GM12878 (cell line): ENCODE results near the gene GRIK4. TPM values are rescaled to one million over a fixed set of nuclear protein-coding genes. Genes with fewer than 3 reads are reported as not detected.
A peak's percentile ranks its signal among the peaks of the same experiment; 100 is the strongest.

Experiments used
- ATAC-seq: fragments of 200-7000 bp; cut with Tn5 transposase; 3 replicates; pipeline ENCODE4 v1.9.1; 2020; ENCODE audit warnings: mild to moderate bottlenecking, moderate library complexity
- BruUV-seq: library from RNA; stranded (reverse); fragments of 400-500 nt; replicated peaks from 2 replicates; lab custom pipeline; 2021; lab: Mats Ljungman, UMichigan
- CTCF ChIA-PET: fragments of 300-600 bp; sonication (Branson Sonifier 250); formaldehyde crosslinking; extraction: SDS; loops from one replicate; lab custom pipeline; 2021; ENCODE audit warnings: inconsistent platforms; lab: Yijun Ruan, JAX
- POLR2A ChIA-PET: fragments of 350-600 bp; formaldehyde crosslinking; extraction: SDS; loops from one replicate; lab custom pipeline; 2021; ENCODE audit warnings: inconsistent platforms; lab: Charles Lee
- RAD21 ChIA-PET: fragments of 300-600 bp; sonication (Branson Sonifier 250); formaldehyde crosslinking; loops from one replicate; lab custom pipeline; 2023; ENCODE audit warnings: antibody characterized with exemption; ENCODE audit not compliant: unreplicated experiment; lab: Charles Lee
- SMC1A ChIA-PET: fragments of 300-600 bp; sonication (Branson Sonifier 250); formaldehyde crosslinking; loops from one replicate; lab custom pipeline; 2023; ENCODE audit not compliant: unreplicated experiment, uncharacterized antibody; lab: Charles Lee
- DNase-seq: peaks from one replicate; pipeline ENCODE4 v3.0.0-alpha.2; 2011; ENCODE audit warnings: low read depth, low spot score
- FAIRE-seq: peaks from 3 replicates; lab custom pipeline; 2011; peaks lifted over from hg19 to GRCh38; lab: Jason Lieb, UNC
- H2AFZ ChIP-seq: 2 replicates; pipeline ENCODE4 v1.6.0; 2011; ENCODE audit warnings: low read depth, low read length, control low read depth; ENCODE audit not compliant: control insufficient read depth
- H3K27ac ChIP-seq: 2 replicates; pipeline ENCODE4 v1.5.1; 2011; ENCODE audit warnings: control low read depth; ENCODE audit not compliant: control insufficient read depth, insufficient read depth
- H3K27me3 ChIP-seq, 2 experiments: replicated peaks in 1 of 2; 2 replicates each; pipeline versions ENCODE4 v1.6.0 to v1.6.1; 2011; ENCODE audit warnings: low read length in 1 of 2; ENCODE audit not compliant: control insufficient read depth in 2 of 2, insufficient read depth in 2 of 2
- H3K36me3 ChIP-seq, 2 experiments: 2 replicates each; pipeline ENCODE4 v1.5.1; 2011; ENCODE audit warnings: low read length in 1 of 2; ENCODE audit not compliant: control insufficient read depth in 2 of 2, insufficient read depth in 2 of 2
- H3K4me1 ChIP-seq: 2 replicates; pipeline ENCODE4 v1.6.1; 2011; ENCODE audit warnings: mild to moderate bottlenecking, low read length, moderate library complexity, mixed read lengths; ENCODE audit not compliant: control insufficient read depth, insufficient read depth
- H3K4me2 ChIP-seq: 2 replicates; pipeline ENCODE4 v1.6.0; 2011; ENCODE audit warnings: control low read depth; ENCODE audit not compliant: control insufficient read depth, insufficient read depth
- H3K4me3 ChIP-seq: fragments of 200-600 bp; sonication (generic); 2 replicates; pipeline ENCODE4 v1.5.1; 2016
- H3K79me2 ChIP-seq: 2 replicates; pipeline ENCODE4 v1.6.0; 2011; ENCODE audit warnings: low read length; ENCODE audit not compliant: control insufficient read depth, insufficient read depth
- H3K9ac ChIP-seq: 2 replicates; pipeline ENCODE4 v1.8.0; 2011; ENCODE audit warnings: low read length, control low read depth, mixed read lengths; ENCODE audit not compliant: control insufficient read depth, insufficient read depth
- H3K9me3 ChIP-seq: replicated peaks from 3 replicates; pipeline ENCODE4 v1.5.1; 2011; ENCODE audit warnings: mild to moderate bottlenecking, low read length; ENCODE audit not compliant: control insufficient read depth, insufficient read depth
- H4K20me1 ChIP-seq: 2 replicates; pipeline ENCODE4 v1.6.0; 2011; ENCODE audit not compliant: control insufficient read depth, insufficient read depth
- ATF7 ChIP-seq: fragments of 450-650 bp; IDR thresholded peaks from 2 replicates; pipeline ENCODE4 v1.6.1; 2016; ENCODE audit warnings: low read depth, mild to moderate bottlenecking
- CBX3 ChIP-seq: fragments of 200-600 bp; sonication (generic); IDR thresholded peaks from 2 replicates; pipeline ENCODE4 v1.6.1; 2016; ENCODE audit warnings: low read depth, borderline replicate concordance
- ETV6 ChIP-seq, 2 experiments: fragments of 450-650 bp in 1 of 2; IDR thresholded peaks in 1 of 2; conservative IDR thresholded peaks in 1 of 2; 2 replicates each; pipeline ENCODE4 v1.6.1; 2014; ENCODE audit warnings: antibody characterized with exemption in 1 of 2, borderline replicate concordance in 1 of 2, low read depth in 1 of 2, mild to moderate bottlenecking in 1 of 2, moderate library complexity in 1 of 2
- FOXM1 ChIP-seq: IDR thresholded peaks from 2 replicates; pipeline ENCODE4 v1.6.1; 2012; ENCODE audit warnings: low read depth, mild to moderate bottlenecking, inconsistent platforms, low read length, moderate library complexity
- IKZF1 ChIP-seq: fragments of 450-650 bp; conservative IDR thresholded peaks from 2 replicates; pipeline ENCODE4 v1.6.1; 2017; ENCODE audit warnings: antibody characterized with exemption, mild to moderate bottlenecking
- JUNB ChIP-seq: IDR thresholded peaks from 2 replicates; pipeline ENCODE4 v1.6.1; 2016; ENCODE audit warnings: antibody characterized with exemption, mild to moderate bottlenecking
- MEF2A ChIP-seq: IDR thresholded peaks from 2 replicates; pipeline ENCODE4 v1.6.1; 2011; ENCODE audit warnings: low read depth, mild to moderate bottlenecking, low read length, moderate library complexity; ENCODE audit not compliant: insufficient read depth
- MEF2B ChIP-seq: fragments of 450-650 bp; IDR thresholded peaks from 2 replicates; pipeline ENCODE4 v1.6.1; 2018; ENCODE audit warnings: mild to moderate bottlenecking, moderate library complexity; ENCODE audit not compliant: partially characterized antibody, poor library complexity, severe bottlenecking
- NBN ChIP-seq: fragments of 450-650 bp; IDR thresholded peaks from 2 replicates; pipeline ENCODE4 v1.6.1; 2016
- NFYA ChIP-seq: IDR thresholded peaks from 2 replicates; pipeline ENCODE4 v1.6.1; 2011; ENCODE audit warnings: low read depth, mild to moderate bottlenecking, low read length, improper control_type of control experiment, borderline replicate concordance
- NR2C1 ChIP-seq: fragments of 450-650 bp; IDR thresholded peaks from 2 replicates; pipeline ENCODE4 v1.6.1; 2017; ENCODE audit warnings: antibody characterized with exemption, mild to moderate bottlenecking, moderate library complexity
- POLR2AphosphoS5 ChIP-seq: IDR thresholded peaks from 2 replicates; pipeline ENCODE4 v1.6.1; 2011; ENCODE audit warnings: mild to moderate bottlenecking, low read length, inconsistent platforms
- RELB ChIP-seq: fragments of 450-650 bp; IDR thresholded peaks from 2 replicates; pipeline ENCODE4 v1.6.1; 2017; ENCODE audit warnings: low read depth, mild to moderate bottlenecking, moderate library complexity
- RFX5 ChIP-seq: IDR thresholded peaks from 2 replicates; pipeline ENCODE4 v1.6.1; 2011; ENCODE audit warnings: low read depth, low read length, improper control_type of control experiment
- SKIL ChIP-seq: fragments of 450-650 bp; IDR thresholded peaks from 2 replicates; pipeline ENCODE4 v1.6.1; 2017; ENCODE audit warnings: mild to moderate bottlenecking, low read depth, inconsistent platforms; ENCODE audit not compliant: poor library complexity, severe bottlenecking
- SP1 ChIP-seq: IDR thresholded peaks from one replicate; pipeline ENCODE4 v1.6.1; 2011; ENCODE audit warnings: low read depth, low read length
- SPI1 ChIP-seq: IDR thresholded peaks from 2 replicates; pipeline ENCODE4 v1.6.1; 2011; ENCODE audit warnings: low read depth, mild to moderate bottlenecking, low read length, moderate library complexity, borderline replicate concordance; ENCODE audit not compliant: insufficient read depth
- ZNF274 ChIP-seq: IDR thresholded peaks from one replicate; pipeline ENCODE4 v1.8.0; 2011; ENCODE audit not compliant: insufficient read length, insufficient read depth
- ZSCAN29 ChIP-seq: fragments of 450-650 bp; IDR thresholded peaks from 2 replicates; pipeline ENCODE4 v1.6.1; 2017; ENCODE audit warnings: mild to moderate bottlenecking, moderate library complexity
- WGBS: methylation state at CpG from one replicate; pipeline ENCODE4 v1.1.6; 2016; ENCODE audit warnings: low lambda C conversion rate; ENCODE audit not compliant: insufficient replicate concordance, insufficient coverage; ENCODE audit errors: missing lambda C conversion rate; 5-methylcytosine and 5-hydroxymethylcytosine counted together
- in situ Hi-C: fragments of 300-500 bp; cut with MboI; formaldehyde crosslinking; loops from 9 replicates; pipeline ENCODE4 v1.14.3; 2018; ENCODE audit warnings: mixed read lengths
- intact Hi-C: fragments of 100-400 bp; cut with micrococcal nuclease; formaldehyde crosslinking; loops from one replicate; pipeline ENCODE4 v1.14.2; 2022; ENCODE audit not compliant: unreplicated experiment
- polyA plus RNA-seq, 11 experiments: library from polyadenylated mRNA; depleted of rRNA in 4 of 11; unstranded in 6 of 11; stranded (reverse) in 5 of 11; fragments of >200 nt; fragmentation: Nextera tagmentation in 4 of 11; fragmentation: Illumina TruSeq in 1 of 11; extraction: Ambion mirVana in 4 of 11; extraction: Trizol in 1 of 11; gene quantifications; 1 replicate in 1 of 11; 2 replicates in 10 of 11; pipeline versions ENCODE4 v1.2.1 to v1.2.3, GENCODE V29; 2011 to 2016; ENCODE audit warnings: inconsistent platforms in 2 of 11, missing spikeins in 2 of 11, low read depth in 1 of 11
- total RNA-seq, 4 experiments: library from RNA; depleted of rRNA in 3 of 4; stranded (reverse); fragments of >200 nt in 3 of 4; fragmentation: Illumina TruSeq in 1 of 4; extraction: Trizol in 1 of 4; gene quantifications; 2 replicates each; pipeline versions ENCODE4 v1.2.1 to v1.2.3, GENCODE V29; 2013 to 2021

The GRIK4 gene
- total and polyA plus RNA-seq, 10 of the 15 experiments (the other 5 are each of a cell fraction or from before 2014, with no cell fraction given), result 0.33 to 3.6 (median 0.72) TPM

- H3K4me1 ChIP-seq, result peaks cover 31% of the 10 kb centered on the region
- WGBS, result 0% methylated on average over 9 of the region's 9 CpGs
- FAIRE-seq (peak; percentile 56), DNase-seq (peak; percentile 77), ATAC-seq (peak; percentile 85)
- H3K27ac ChIP-seq, result peak overlapping the region; percentile 75
- no peaks in the 10 kb centered on the region for H3K79me2 ChIP-seq
- no peaks in the 10 kb centered on the region for H4K20me1 ChIP-seq
- in situ Hi-C loops (no loop called here), intact Hi-C loops (no loop called here)
- SMC1A ChIA-PET, result interaction anchor here (1.1 to 6.8 kb wide), 12 partner anchors 11 to 224 kb away, joined by 3 to 50 read pairs (median 4); no protein-coding TSS in a partner anchor
- H3K27me3 ChIP-seq, result no peaks in the 10 kb centered on the region
- RAD21 ChIA-PET, result interaction anchor here (0.6 to 1.8 kb wide), 8 partner anchors 12 to 224 kb away, joined by 3 to 11 read pairs (median 4); partner anchors contain the start of gene GRIK4
- H3K36me3 ChIP-seq, result peaks cover 0 to 9% of the 10 kb centered on the region in 2 experiments; a peak in 2 of 4 replicates
- CTCF ChIA-PET, result interaction anchor here (1.0 to 5.9 kb wide), 9 partner anchors 7 to 99 kb away, joined by 3 to 57 read pairs (median 7); no protein-coding TSS in a partner anchor
- H3K4me3 ChIP-seq, result peak overlapping the region; percentile 11; the same call in 1 of the 2 replicates
- no peak overlapping the region; the same call in 1 of the 2 replicates for H2AFZ ChIP-seq
- POLR2A ChIA-PET, result interaction anchor here (0.5 to 1.9 kb wide), 5 partner anchors 16 to 223 kb away, joined by 3 to 4 read pairs (median 4); no protein-coding TSS in a partner anchor
- H3K9me3 ChIP-seq, result peaks cover 9% of the 10 kb centered on the region; the same call in 2 of the 3 replicates
- peak overlapping the region; percentile 46 for H3K4me2 ChIP-seq
- BruUV-seq, result TSS peak; percentile 99
- H3K9ac ChIP-seq, result peak overlapping the region; percentile 57; the same call in 1 of the 2 replicates
- 0 out of 2 replicates have a peak, but pooled peaks have one; percentile 31 for TF ChIP-seq ATF7
- TF ChIP-seq ZSCAN29, result no peak
- peak; percentile 26; the same call in 1 of the 2 replicates for TF ChIP-seq IKZF1
- TF ChIP-seq POLR2AphosphoS5, result 0 out of 2 replicates have a peak, but pooled peaks have one; percentile 45
- no peak for TF ChIP-seq NFYA
- TF ChIP-seq SPI1, result no peak
- peak; percentile 32 for TF ChIP-seq SKIL
- peak; percentile 43 for TF ChIP-seq MEF2B
- TF ChIP-seq ZNF274, result no peak
- no peak for TF ChIP-seq SP1
- no peak for TF ChIP-seq CBX3
- TF ChIP-seq NR2C1, result no peak
- 0 out of 2 replicates have a peak, but pooled peaks have one; percentile 64 for TF ChIP-seq MEF2A
- TF ChIP-seq RELB, result no peak
- peak; percentile 72; the same call in 1 of the 2 replicates for TF ChIP-seq FOXM1
- TF ChIP-seq JUNB, result peak; percentile 10; the same call in 1 of the 2 replicates
- peak in 1 of 2 experiments; percentile 45; a peak in 1 of 4 replicates for TF ChIP-seq ETV6 (conservative IDR thresholded peaks at IDR 0.05 in 1 of 2, IDR thresholded peaks at IDR 0.05 in 1 of 2; ENCODE audit: borderline replicate concordance in 1 of 2, low read depth in 1 of 2)
- TF ChIP-seq RFX5, result no peak
- TF ChIP-seq NBN, result no peak
Observed at GRCh38 chr11:120703358-120704152, 192.0 kb downstream of the GRIK4 start.
